Neuronal stem cell (in vitro differentiated cells): Measurements from ENCODE around the gene MTHFSD.

Experiments used
- DNase-seq: peaks from one replicate; pipeline ENCODE4 v3.0.0-alpha.2; 2013; ENCODE audit warnings: low spot score
- H2AFZ ChIP-seq: one replicate; pipeline ENCODE4 v1.6.1; 2013; ENCODE audit warnings: mild to moderate bottlenecking, low read length, inconsistent platforms
- H2AK5ac ChIP-seq: 2 replicates; pipeline ENCODE4 v1.6.1; 2013; ENCODE audit warnings: low read depth, mild to moderate bottlenecking, inconsistent platforms, low read length, moderate library complexity, mixed read lengths
- H2BK120ac ChIP-seq: 2 replicates; pipeline ENCODE4 v1.6.1; 2013; ENCODE audit warnings: low read depth, mild to moderate bottlenecking, inconsistent platforms, low read length, moderate library complexity, mixed read lengths
- H2BK12ac ChIP-seq: one replicate; pipeline ENCODE4 v1.6.1; 2013; ENCODE audit warnings: low read length, inconsistent platforms
- H2BK15ac ChIP-seq: 2 replicates; pipeline ENCODE4 v1.6.1; 2013; ENCODE audit warnings: mild to moderate bottlenecking, low read length, inconsistent platforms, mixed read lengths
- H2BK5ac ChIP-seq: one replicate; pipeline ENCODE4 v1.6.1; 2013; ENCODE audit warnings: inconsistent platforms, mild to moderate bottlenecking, low read length, moderate library complexity
- H3K14ac ChIP-seq: one replicate; pipeline ENCODE4 v1.6.1; 2013; ENCODE audit warnings: low read length, inconsistent platforms
- H3K18ac ChIP-seq: 2 replicates; pipeline ENCODE4 v1.6.1; 2013; ENCODE audit warnings: low read length, inconsistent platforms
- H3K23ac ChIP-seq: 2 replicates; pipeline ENCODE4 v1.6.1; 2013; ENCODE audit warnings: low read depth, mild to moderate bottlenecking, mixed read lengths, low read length, inconsistent platforms; ENCODE audit not compliant: poor library complexity
- H3K27ac ChIP-seq: replicated peaks from 3 replicates; pipeline ENCODE4 v1.5.1; 2013; ENCODE audit warnings: low read length, inconsistent platforms
- H3K27me3 ChIP-seq, 3 experiments: 2 replicates each; pipeline ENCODE4 v1.6.1; 2013; ENCODE audit warnings: low read length in 3 of 3, mild to moderate bottlenecking in 2 of 3, inconsistent platforms in 1 of 3, low read depth in 1 of 3, mixed read lengths in 1 of 3, moderate library complexity in 1 of 3; ENCODE audit not compliant: control insufficient read depth in 3 of 3, insufficient read depth in 3 of 3
- H3K36me3 ChIP-seq, 2 donors: replicated peaks in 1 of 2; 2 replicates each; pipeline ENCODE4 v1.6.1; 2013; ENCODE audit warnings: low read length in 2 of 2; ENCODE audit not compliant: control insufficient read depth in 2 of 2, insufficient read depth in 2 of 2
- H3K4ac ChIP-seq: 2 replicates; pipeline ENCODE4 v1.6.1; 2013; ENCODE audit warnings: inconsistent platforms, mild to moderate bottlenecking, low read length, moderate library complexity
- H3K4me1 ChIP-seq, 2 donors: 1 replicate in 1 of 2; 2 replicates in 1 of 2; pipeline ENCODE4 v1.6.1; 2013; ENCODE audit warnings: low read length in 2 of 2, low read depth in 1 of 2; ENCODE audit not compliant: control insufficient read depth in 2 of 2, insufficient read depth in 1 of 2
- H3K4me2 ChIP-seq: one replicate; pipeline ENCODE4 v1.6.1; 2013; ENCODE audit warnings: mild to moderate bottlenecking, low read length, inconsistent platforms; ENCODE audit not compliant: insufficient read depth, poor library complexity, severe bottlenecking
- H3K4me3 ChIP-seq, 2 donors: 2 replicates each; pipeline ENCODE4 v1.5.1; 2013; ENCODE audit warnings: low read length in 2 of 2, mild to moderate bottlenecking in 2 of 2, inconsistent platforms in 1 of 2, moderate library complexity in 1 of 2
- H3K79me1 ChIP-seq: one replicate; pipeline ENCODE4 v1.6.1; 2013; ENCODE audit warnings: low read depth, mild to moderate bottlenecking, inconsistent platforms, low read length, moderate library complexity
- H3K9ac ChIP-seq: one replicate; pipeline ENCODE4 v1.6.1; 2013; ENCODE audit warnings: mild to moderate bottlenecking, low read depth, low read length, inconsistent platforms; ENCODE audit not compliant: poor library complexity
- H3K9me3 ChIP-seq, 2 donors: replicated peaks in 1 of 2; 2 replicates each; pipeline versions ENCODE3 to v1.6.1; 2013; ENCODE audit warnings: low read length in 2 of 2, mild to moderate bottlenecking in 2 of 2, inconsistent platforms in 1 of 2, low read depth in 1 of 2, mixed read lengths in 1 of 2, moderate library complexity in 1 of 2; ENCODE audit not compliant: control insufficient read depth in 2 of 2, insufficient read depth in 1 of 2
- H4K8ac ChIP-seq: one replicate; pipeline ENCODE4 v1.6.1; 2013; ENCODE audit warnings: low read depth, mild to moderate bottlenecking, inconsistent platforms, low read length, moderate library complexity
- H4K91ac ChIP-seq: one replicate; pipeline ENCODE4 v1.6.1; 2013; ENCODE audit warnings: low read length, low read depth, mild to moderate bottlenecking, inconsistent platforms; ENCODE audit not compliant: poor library complexity
- WGBS, 2 donors: extraction: QIAGEN DNeasy Blood & Tissue Kit; methylation state at CpG; one replicate each; pipeline ENCODE4 v1.1.7; 2013; ENCODE audit warnings: missing lambda C conversion rate in 2 of 2, mixed read lengths in 1 of 2; ENCODE audit not compliant: insufficient read length in 2 of 2, insufficient replicate concordance in 1 of 2; ENCODE audit errors: extremely low coverage in 2 of 2; 5-methylcytosine and 5-hydroxymethylcytosine counted together

MTHFSD gene

DNA sequence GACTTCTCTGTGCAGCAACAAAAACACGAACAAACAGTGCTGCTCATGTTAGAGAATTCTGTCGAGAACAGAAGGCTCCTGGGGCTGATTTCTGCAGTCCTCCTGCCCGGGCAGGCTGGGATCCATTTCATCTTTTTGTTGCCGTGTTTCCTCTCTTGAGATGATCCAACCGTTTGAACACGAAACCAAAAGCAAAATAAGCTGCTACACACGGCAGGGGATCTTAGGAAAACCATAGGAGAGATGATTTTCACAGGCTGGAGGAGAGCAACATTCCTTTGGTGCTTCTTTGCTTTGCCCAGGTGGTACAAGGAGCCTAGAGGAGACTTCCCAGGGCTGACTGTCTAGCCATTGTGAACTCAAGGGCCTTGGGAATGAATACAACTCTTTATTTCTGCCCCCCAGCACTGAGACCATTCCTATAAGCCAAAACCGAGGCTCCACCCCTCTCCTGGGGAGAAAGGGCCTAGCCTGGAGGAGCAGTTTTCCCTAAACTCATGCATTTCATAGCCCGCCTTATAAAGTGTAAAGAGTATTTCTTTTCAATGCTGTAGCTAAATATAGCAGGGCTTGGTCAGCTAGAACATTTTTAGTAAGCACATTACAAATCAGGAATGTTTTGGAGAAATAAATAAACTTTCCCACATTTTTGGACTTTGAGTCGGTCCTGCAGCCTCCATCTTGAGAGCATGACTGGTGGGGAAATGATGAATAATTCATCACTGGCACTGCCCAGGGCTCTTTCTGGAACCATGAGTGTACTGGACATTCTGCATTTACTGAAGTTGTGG lies 31.0 kb upstream of the MTHFSD start:
- Histone ChIP-seq H4K8ac (no peak overlapping the region), H3K4me3 (no peak overlapping the region), H3K9me3 (no peaks in the 10 kb centered on the region), H3K27ac (no peak overlapping the region), H3K4ac (no peak overlapping the region), H3K9ac (no peak overlapping the region), H3K27me3 (peaks cover under 1 to 37% (median 11%) of the 10 kb centered on the region in 3 experiments), H3K4me1 (no peaks in the 10 kb centered on the region), H2AFZ (no peak overlapping the region), H2BK12ac (no peak overlapping the region), H3K14ac (no peak overlapping the region), H2BK120ac (no peak overlapping the region), H3K23ac (no peak overlapping the region), H3K4me2 (no peak overlapping the region), H2BK15ac (no peak overlapping the region), H3K79me1 (no peaks in the 10 kb centered on the region), H2AK5ac (no peak overlapping the region), H3K18ac (no peak overlapping the region), H2BK5ac (no peak overlapping the region), H3K36me3 (no peaks in the 10 kb centered on the region), H4K91ac (no peak overlapping the region)
- no peak for DNase-seq
- no CpG with 5 or more reads among the region's 10 CpGs for WGBS, 2 donors

DNA sequence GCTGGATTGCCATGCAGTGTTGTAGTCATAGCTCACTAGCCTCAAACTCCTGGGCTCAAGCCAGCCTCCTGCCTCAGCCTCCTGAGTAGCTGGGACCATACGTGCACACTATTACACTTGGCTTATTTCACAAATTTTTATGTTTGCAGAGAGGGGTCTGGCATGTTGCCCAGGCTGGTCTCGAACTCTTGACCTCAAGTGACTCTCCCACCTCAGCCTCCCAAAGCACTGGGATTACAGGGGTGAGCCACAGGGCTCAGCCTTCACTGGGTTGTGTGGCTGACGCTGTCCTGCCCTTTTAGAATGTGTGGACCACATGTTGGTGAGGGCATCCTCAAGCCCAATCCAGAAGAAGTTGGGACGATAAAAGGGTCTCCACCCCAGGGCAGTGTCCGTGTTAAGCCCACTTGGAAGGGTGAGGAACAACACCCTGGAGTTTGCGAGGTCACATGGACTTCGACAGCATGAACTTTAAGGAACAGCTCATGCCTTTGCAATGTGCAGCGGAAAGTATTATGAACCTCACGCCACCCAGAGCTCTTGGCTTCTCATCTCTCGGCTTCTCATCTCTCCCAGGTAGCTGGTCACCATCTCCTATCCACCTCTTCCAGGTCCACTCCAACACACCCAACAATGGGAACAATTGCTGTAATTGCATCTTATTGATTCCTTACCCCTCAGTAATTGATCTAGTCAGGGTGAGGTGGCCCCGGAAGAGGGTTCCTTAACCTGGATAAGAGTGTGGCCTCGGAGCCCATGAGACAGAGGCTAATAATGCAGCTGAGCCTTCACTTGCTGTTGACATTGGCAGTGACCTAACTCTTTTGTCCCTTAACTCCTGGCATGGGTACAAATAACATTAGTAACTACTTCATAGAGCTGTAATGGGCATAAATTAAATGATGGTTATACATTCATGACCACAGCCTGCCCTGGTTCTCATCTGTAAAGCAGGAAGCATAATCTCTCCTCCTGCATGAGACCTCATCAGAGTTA lies 30.0 kb upstream of the MTHFSD start:
- no peak overlapping the region for H4K8ac ChIP-seq
- H3K4me3 ChIP-seq: no peak overlapping the region
- H3K36me3 ChIP-seq: no peaks in the 10 kb centered on the region
- no peak for DNase-seq
- H2BK12ac ChIP-seq: no peak overlapping the region
- H2BK120ac ChIP-seq: no peak overlapping the region
- H2AK5ac ChIP-seq: no peak overlapping the region
- H3K23ac ChIP-seq: no peak overlapping the region
- H3K9ac ChIP-seq: no peak overlapping the region
- H3K18ac ChIP-seq: peak overlapping the region; percentile 2
- H3K4me2 ChIP-seq: no peak overlapping the region
- peaks cover 6 to 47% (median 21%) of the 10 kb centered on the region in 3 experiments for H3K27me3 ChIP-seq
- H2BK5ac ChIP-seq: no peak overlapping the region
- H4K91ac ChIP-seq: peak overlapping the region; percentile 20
- H3K14ac ChIP-seq: no peak overlapping the region
- no peak overlapping the region for H2AFZ ChIP-seq
- H3K27ac ChIP-seq: no peak overlapping the region
- H3K9me3 ChIP-seq: no peaks in the 10 kb centered on the region
- no peaks in the 10 kb centered on the region for H3K4me1 ChIP-seq
- no peaks in the 10 kb centered on the region for H3K79me1 ChIP-seq
- no peak overlapping the region for H2BK15ac ChIP-seq
- no peak overlapping the region for H3K4ac ChIP-seq
- WGBS, 2 donors: no CpG with 5 or more reads among the region's 12 CpGs

DNA sequence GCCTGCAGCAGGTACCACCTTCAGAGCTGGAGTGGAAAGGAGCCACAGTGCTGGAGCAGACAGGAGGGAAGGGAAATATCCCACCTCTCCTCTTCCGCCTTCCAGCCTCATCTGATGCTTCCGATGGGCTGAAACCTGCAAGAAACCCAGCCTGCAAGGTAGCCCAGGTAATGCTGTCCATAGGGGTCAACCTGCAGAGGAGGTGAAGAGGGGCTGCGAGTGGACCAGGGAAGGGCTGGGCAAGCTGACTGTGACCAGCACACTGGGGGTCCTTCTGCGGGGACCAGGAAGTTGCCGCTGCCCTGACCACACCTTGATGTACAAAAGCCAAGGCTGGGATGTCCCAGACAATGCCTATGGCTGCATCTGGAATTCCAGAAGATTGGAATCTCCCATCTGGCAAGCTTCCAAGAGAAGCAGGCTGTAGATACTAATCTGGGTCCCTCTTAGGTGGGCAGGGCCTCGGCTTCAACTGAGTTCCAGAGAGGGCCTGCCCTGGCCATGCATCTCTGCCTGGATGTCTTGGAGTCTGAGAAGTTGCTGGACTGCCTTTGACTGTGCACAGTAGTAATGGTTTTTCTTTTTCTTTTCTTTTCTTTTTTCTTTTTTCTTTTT lies 29.1 kb upstream of the MTHFSD start:
- no CpG with 5 or more reads among the region's 6 CpGs for WGBS, 2 donors
- H2BK120ac ChIP-seq: no peak overlapping the region

More for the DNA sequence above, 29.1 kb upstream of the MTHFSD start:
- DNase-seq: no peak
- H3K9ac ChIP-seq: no peak overlapping the region
- H2BK15ac ChIP-seq: no peak overlapping the region
- no peaks in the 10 kb centered on the region for H3K79me1 ChIP-seq
- H2BK5ac ChIP-seq: no peak overlapping the region
- H3K27ac ChIP-seq: no peak overlapping the region
- no peak overlapping the region for H3K4me3 ChIP-seq
- H2AK5ac ChIP-seq: peak overlapping the region; percentile 85
- no peak overlapping the region for H4K91ac ChIP-seq
- peak overlapping the region; percentile 71 for H3K18ac ChIP-seq
- H3K4me2 ChIP-seq: no peak overlapping the region
- H3K27me3 ChIP-seq: peaks cover 14 to 56% (median 30%) of the 10 kb centered on the region in 3 experiments
- H3K4ac ChIP-seq: no peak overlapping the region
- H3K9me3 ChIP-seq: no peaks in the 10 kb centered on the region
- no peak overlapping the region for H2BK12ac ChIP-seq
- H3K14ac ChIP-seq: no peak overlapping the region
- no peak overlapping the region for H2AFZ ChIP-seq
- peaks cover 0 to 2% of the 10 kb centered on the region in 2 donors for H3K4me1 ChIP-seq
- H3K23ac ChIP-seq: peak overlapping the region; percentile 56
- H4K8ac ChIP-seq: no peak overlapping the region
- H3K36me3 ChIP-seq: no peaks in the 10 kb centered on the region
